NB4 (cell line): ENCODE measurements around the gene ZSCAN22.

Experiments used
- CTCF ChIP-seq: IDR thresholded peaks from one replicate; pipeline ENCODE4 v1.5.1; 2012; ENCODE audit warnings: low read depth, low read length
- MAX ChIP-seq: IDR thresholded peaks from 2 replicates; pipeline ENCODE4 v1.6.1; 2011; ENCODE audit warnings: low read depth, low read length

GRCh38 chr19:58325311-58326022 lies 1.3 kb upstream of the ZSCAN22 start:
- TF ChIP-seq CTCF (no peak), MAX (no peak)
